H9 (cell line): ENCODE data around the gene TACC2. TPM values are rescaled to one million over a fixed set of nuclear protein-coding genes. Genes with fewer than 3 reads are reported as not detected.

Source experiments
- DNase-seq: peaks from one replicate; pipeline ENCODE4 v3.0.0-alpha.2; 2017
- H2AFZ ChIP-seq: one replicate; pipeline ENCODE4 v1.6.1; 2013; ENCODE audit warnings: mild to moderate bottlenecking, low read length, control low read depth, moderate library complexity
- H2AK5ac ChIP-seq: 2 replicates; pipeline ENCODE4 v1.6.1; 2013; ENCODE audit warnings: low read length, control low read depth, mixed read lengths; ENCODE audit not compliant: insufficient read length
- H2BK120ac ChIP-seq: one replicate; pipeline ENCODE4 v1.6.1; 2013; ENCODE audit warnings: low read depth, mild to moderate bottlenecking, low read length, control low read depth, inconsistent platforms; ENCODE audit not compliant: poor library complexity, severe bottlenecking
- H2BK12ac ChIP-seq: 2 replicates; pipeline ENCODE4 v1.6.1; 2013; ENCODE audit warnings: low read length, control low read depth, mixed read lengths, low read depth; ENCODE audit not compliant: insufficient read length
- H2BK15ac ChIP-seq: 2 replicates; pipeline ENCODE4 v1.6.1; 2013; ENCODE audit warnings: low read depth, low read length, control low read depth
- H2BK20ac ChIP-seq: one replicate; pipeline ENCODE4 v1.6.1; 2013; ENCODE audit warnings: low read depth, mild to moderate bottlenecking, low read length, control low read depth, inconsistent platforms; ENCODE audit not compliant: poor library complexity, severe bottlenecking
- H2BK5ac ChIP-seq: 2 replicates; pipeline ENCODE4 v1.6.1; 2013; ENCODE audit warnings: low read length, control low read depth, mixed read lengths; ENCODE audit not compliant: insufficient read length
- H3K14ac ChIP-seq: 2 replicates; pipeline ENCODE4 v1.6.1; 2013; ENCODE audit warnings: low read length, control low read depth; ENCODE audit not compliant: insufficient read depth
- H3K18ac ChIP-seq: 2 replicates; pipeline ENCODE4 v1.6.1; 2013; ENCODE audit warnings: low read depth, mild to moderate bottlenecking, mixed read lengths, low read length, control low read depth; ENCODE audit not compliant: insufficient read length
- H3K23ac ChIP-seq: 2 replicates; pipeline ENCODE4 v1.6.1; 2013; ENCODE audit warnings: low read length, control low read depth, mixed read lengths, low read depth; ENCODE audit not compliant: insufficient read length
- H3K23me2 ChIP-seq: 2 replicates; pipeline ENCODE4 v1.6.1; 2013; ENCODE audit warnings: low read depth, mild to moderate bottlenecking, mixed read lengths, low read length, control low read depth; ENCODE audit not compliant: insufficient read length, poor library complexity, severe bottlenecking
- H3K27ac ChIP-seq: 2 replicates; pipeline ENCODE4 v1.5.1; 2013; ENCODE audit warnings: low read length, control low read depth, mixed read lengths, low read depth; ENCODE audit not compliant: insufficient read length
- H3K27me3 ChIP-seq: 2 replicates; pipeline ENCODE4 v1.6.1; 2013; ENCODE audit warnings: low read length, control low read depth, inconsistent platforms; ENCODE audit not compliant: insufficient read depth
- H3K4ac ChIP-seq: 2 replicates; pipeline ENCODE4 v1.6.1; 2013; ENCODE audit warnings: low read depth, mild to moderate bottlenecking, control low read depth, inconsistent platforms, low read length, moderate library complexity
- H3K4me1 ChIP-seq: 2 replicates; pipeline ENCODE4 v1.6.1; 2013; ENCODE audit warnings: low read length, control low read depth, inconsistent platforms; ENCODE audit not compliant: insufficient read depth
- H3K4me2 ChIP-seq: 2 replicates; pipeline ENCODE4 v1.6.1; 2013; ENCODE audit warnings: low read length, control low read depth, mixed read lengths; ENCODE audit not compliant: insufficient read length, insufficient read depth
- H3K56ac ChIP-seq: 2 replicates; pipeline ENCODE4 v1.6.1; 2013; ENCODE audit warnings: low read depth, mild to moderate bottlenecking, mixed read lengths, low read length, control low read depth; ENCODE audit not compliant: insufficient read length
- H3K79me1 ChIP-seq: 2 replicates; pipeline ENCODE4 v1.6.1; 2013; ENCODE audit warnings: low read depth, mild to moderate bottlenecking, moderate library complexity, low read length, control low read depth, inconsistent platforms; ENCODE audit not compliant: insufficient read depth, poor library complexity, severe bottlenecking
- H3K79me2 ChIP-seq: 2 replicates; pipeline ENCODE4 v1.6.1; 2013; ENCODE audit warnings: low read length, control low read depth, inconsistent platforms; ENCODE audit not compliant: insufficient read depth
- H3K9ac ChIP-seq: 2 replicates; pipeline ENCODE4 v1.6.1; 2013; ENCODE audit warnings: low read length, control low read depth, mixed read lengths; ENCODE audit not compliant: insufficient read length; ENCODE audit errors: extremely low read depth
- H3K9me3 ChIP-seq: one replicate; pipeline ENCODE4 v1.6.1; 2013; ENCODE audit warnings: low read depth, low read length, inconsistent platforms; ENCODE audit not compliant: control insufficient read depth
- H3T11ph ChIP-seq: one replicate; pipeline ENCODE4 v1.6.1; 2013; ENCODE audit warnings: mild to moderate bottlenecking, low read length, control low read depth, inconsistent platforms
- H4K20me1 ChIP-seq: one replicate; pipeline ENCODE4 v1.6.1; 2013; ENCODE audit not compliant: control insufficient read depth, insufficient read length, insufficient read depth
- H4K5ac ChIP-seq: 2 replicates; pipeline ENCODE4 v1.6.1; 2013; ENCODE audit warnings: low read depth, mild to moderate bottlenecking, mixed read lengths, low read length, control low read depth; ENCODE audit not compliant: insufficient read length
- H4K8ac ChIP-seq: replicated peaks from 2 replicates; pipeline ENCODE4 v1.6.1; 2013; ENCODE audit warnings: low read length, control low read depth, mixed read lengths, low read depth; ENCODE audit not compliant: insufficient read length
- H4K91ac ChIP-seq: 2 replicates; pipeline ENCODE4 v1.6.1; 2013; ENCODE audit warnings: low read depth, mild to moderate bottlenecking, moderate library complexity, mixed read lengths, low read length, control low read depth; ENCODE audit not compliant: insufficient read length
- H3K27ac Mint-ChIP-seq, 3 experiments: 2 replicates in 2 of 3; 3 replicates in 1 of 3; pipeline ENCODE4 v1.8.0; 2020 to 2021; ENCODE audit warnings: mixed read lengths in 3 of 3, mild to moderate bottlenecking in 1 of 3, moderate library complexity in 1 of 3
- H3K27me3 Mint-ChIP-seq: 2 replicates; pipeline ENCODE4 v1.8.0; 2021; ENCODE audit warnings: low read depth, mild to moderate bottlenecking, moderate library complexity, mixed read lengths
- H3K36me3 Mint-ChIP-seq, 3 experiments: 2 replicates in 2 of 3; 3 replicates in 1 of 3; pipeline ENCODE4 v1.8.0; 2020 to 2021; ENCODE audit warnings: low read depth in 3 of 3, mixed read lengths in 3 of 3; ENCODE audit not compliant: insufficient read depth in 1 of 3
- H3K4me1 Mint-ChIP-seq, 2 experiments: 2 replicates each; pipeline ENCODE4 v1.8.0; 2020; ENCODE audit warnings: mixed read lengths in 2 of 2
- H3K4me3 Mint-ChIP-seq, 2 experiments: 2 replicates in 1 of 2; 3 replicates in 1 of 2; pipeline ENCODE4 v1.8.0; 2020 to 2021; ENCODE audit warnings: mild to moderate bottlenecking in 2 of 2, mixed read lengths in 2 of 2, moderate library complexity in 1 of 2
- H3K9me3 Mint-ChIP-seq, 2 experiments: 2 replicates in 1 of 2; 3 replicates in 1 of 2; pipeline ENCODE4 v1.8.0; 2020; ENCODE audit warnings: mild to moderate bottlenecking in 2 of 2, mixed read lengths in 2 of 2, moderate library complexity in 1 of 2
- WGBS: extraction: QIAGEN DNeasy Blood & Tissue Kit; methylation state at CpG from one replicate; pipeline ENCODE4 v1.1.7; 2013; ENCODE audit warnings: missing lambda C conversion rate, low lambda C conversion rate, mixed read lengths; ENCODE audit not compliant: insufficient read length; ENCODE audit errors: extremely low coverage; 5-methylcytosine and 5-hydroxymethylcytosine counted together
- total RNA-seq: library from RNA; stranded (reverse); gene quantifications from 2 replicates; pipeline ENCODE4 v1.2.1, GENCODE V29; 2021
- TF ChIP-seq, protein P1 (sequence below): fragments of 200-600 bp; sonication (generic); conservative IDR thresholded peaks from 3 replicates; pipeline ENCODE4 v1.8.0; 2021; ENCODE audit warnings: antibody characterized with exemption, mild to moderate bottlenecking

The TACC2 gene
- total RNA-seq, 1 experiment from 2014 or later = 58.1 TPM

DNA sequence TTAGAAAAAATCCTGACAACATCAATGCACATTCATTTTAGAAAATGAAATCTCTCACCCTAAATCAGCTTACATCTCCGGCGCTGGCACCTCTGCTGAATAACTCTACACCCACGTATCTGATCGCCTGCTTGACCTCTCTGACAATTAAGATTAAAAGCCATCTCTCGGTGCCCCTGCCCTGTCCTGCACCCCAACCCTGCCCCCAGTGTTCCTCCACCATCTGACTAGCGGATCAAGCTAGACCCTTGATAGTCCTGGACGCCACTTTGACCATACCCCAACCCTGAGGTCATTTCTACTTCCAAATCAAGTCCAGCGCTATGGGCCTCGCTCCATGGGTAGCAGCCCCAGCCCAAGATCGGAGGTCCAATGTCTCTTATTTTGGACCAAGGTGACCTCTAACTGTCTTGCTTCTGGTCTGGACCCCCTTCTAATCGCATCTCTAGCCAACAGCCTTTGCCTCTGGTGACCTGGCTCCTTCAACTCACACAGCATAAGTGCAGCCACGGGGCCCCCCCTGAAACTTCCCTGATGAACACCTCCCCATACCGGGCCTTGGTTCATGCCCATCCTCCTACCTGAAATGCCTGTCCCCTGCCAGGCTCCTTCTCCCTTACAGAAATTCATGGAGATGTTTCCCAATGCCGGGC lies 310.6 kb downstream of the TACC2 start:
- Histone ChIP-seq H4K20me1 (no peaks in the 10 kb centered on the region), H3K9ac (no peak overlapping the region), H3K9me3 (no peaks in the 10 kb centered on the region), H3T11ph (no peak overlapping the region), H2BK120ac (no peak overlapping the region), H3K27me3 (no peaks in the 10 kb centered on the region), H4K8ac (no peak overlapping the region), H3K4me1 (no peaks in the 10 kb centered on the region), H4K91ac (no peak overlapping the region), H3K14ac (no peak overlapping the region), H3K4ac (no peak overlapping the region), H3K56ac (no peak overlapping the region), H3K27ac (no peak overlapping the region), H2BK5ac (no peak overlapping the region), H3K4me2 (no peak overlapping the region), H3K23me2 (no peaks in the 10 kb centered on the region), H3K23ac (no peak overlapping the region), H2BK20ac (no peak overlapping the region), H3K79me1 (no peaks in the 10 kb centered on the region), H2AFZ (no peak overlapping the region), H2BK15ac (no peak overlapping the region), H4K5ac (no peak overlapping the region), H2AK5ac (no peak overlapping the region), H2BK12ac (no peak overlapping the region), H3K18ac (no peak overlapping the region), H3K79me2 (no peaks in the 10 kb centered on the region)
- H3K27me3 Mint-ChIP-seq = peaks cover 3% of the 10 kb centered on the region; the same call in 1 of the 2 replicates
- H3K36me3 Mint-ChIP-seq = no peaks in the 10 kb centered on the region
- no peak overlapping the region; a peak in 1 of 5 replicates for H3K4me3 Mint-ChIP-seq
- H3K9me3 Mint-ChIP-seq = peaks cover 0 to 2% of the 10 kb centered on the region in 2 experiments; a peak in 3 of 5 replicates
- WGBS = no CpG with 5 or more reads among the region's 14 CpGs
- DNase-seq = no peak
- peaks cover 14% of the 10 kb centered on the region in 2 experiments for H3K4me1 Mint-ChIP-seq
- TF ChIP-seq, protein P1, sequence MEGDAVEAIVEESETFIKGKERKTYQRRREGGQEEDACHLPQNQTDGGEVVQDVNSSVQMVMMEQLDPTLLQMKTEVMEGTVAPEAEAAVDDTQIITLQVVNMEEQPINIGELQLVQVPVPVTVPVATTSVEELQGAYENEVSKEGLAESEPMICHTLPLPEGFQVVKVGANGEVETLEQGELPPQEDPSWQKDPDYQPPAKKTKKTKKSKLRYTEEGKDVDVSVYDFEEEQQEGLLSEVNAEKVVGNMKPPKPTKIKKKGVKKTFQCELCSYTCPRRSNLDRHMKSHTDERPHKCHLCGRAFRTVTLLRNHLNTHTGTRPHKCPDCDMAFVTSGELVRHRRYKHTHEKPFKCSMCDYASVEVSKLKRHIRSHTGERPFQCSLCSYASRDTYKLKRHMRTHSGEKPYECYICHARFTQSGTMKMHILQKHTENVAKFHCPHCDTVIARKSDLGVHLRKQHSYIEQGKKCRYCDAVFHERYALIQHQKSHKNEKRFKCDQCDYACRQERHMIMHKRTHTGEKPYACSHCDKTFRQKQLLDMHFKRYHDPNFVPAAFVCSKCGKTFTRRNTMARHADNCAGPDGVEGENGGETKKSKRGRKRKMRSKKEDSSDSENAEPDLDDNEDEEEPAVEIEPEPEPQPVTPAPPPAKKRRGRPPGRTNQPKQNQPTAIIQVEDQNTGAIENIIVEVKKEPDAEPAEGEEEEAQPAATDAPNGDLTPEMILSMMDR = no peak
- H3K27ac Mint-ChIP-seq = no peak overlapping the region; a peak in 2 of 7 replicates
